HG03045 (cell line): ENCODE measurements around the gene AK3.

Experiments used
- ATAC-seq: cut with Tn5 transposase; IDR thresholded peaks from one replicate; pipeline ENCODE4 v1.9.1; 2021; ENCODE audit warnings: mild to moderate bottlenecking, moderate library complexity; ENCODE audit not compliant: unreplicated experiment

AK3 gene

DNA sequence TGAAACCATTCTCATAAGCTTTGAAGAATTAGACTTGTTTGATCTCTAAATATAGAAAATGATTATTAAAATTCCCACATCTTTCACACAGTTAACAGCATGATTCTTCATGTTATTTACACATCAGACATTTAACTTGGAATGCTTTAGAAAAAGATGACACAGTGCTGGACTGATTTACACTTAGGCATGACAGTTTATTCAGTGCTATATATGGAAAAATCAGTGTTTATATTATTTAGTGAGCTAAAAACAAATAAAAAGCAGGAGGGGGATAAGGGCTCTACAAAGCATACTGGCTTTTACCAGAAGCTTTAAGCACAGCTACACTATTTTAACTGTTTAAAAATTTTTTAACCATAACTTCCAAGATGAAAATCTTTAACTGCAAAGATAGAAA is 31.6 kb downstream of the AK3 start:
- no peak for ATAC-seq

DNA sequence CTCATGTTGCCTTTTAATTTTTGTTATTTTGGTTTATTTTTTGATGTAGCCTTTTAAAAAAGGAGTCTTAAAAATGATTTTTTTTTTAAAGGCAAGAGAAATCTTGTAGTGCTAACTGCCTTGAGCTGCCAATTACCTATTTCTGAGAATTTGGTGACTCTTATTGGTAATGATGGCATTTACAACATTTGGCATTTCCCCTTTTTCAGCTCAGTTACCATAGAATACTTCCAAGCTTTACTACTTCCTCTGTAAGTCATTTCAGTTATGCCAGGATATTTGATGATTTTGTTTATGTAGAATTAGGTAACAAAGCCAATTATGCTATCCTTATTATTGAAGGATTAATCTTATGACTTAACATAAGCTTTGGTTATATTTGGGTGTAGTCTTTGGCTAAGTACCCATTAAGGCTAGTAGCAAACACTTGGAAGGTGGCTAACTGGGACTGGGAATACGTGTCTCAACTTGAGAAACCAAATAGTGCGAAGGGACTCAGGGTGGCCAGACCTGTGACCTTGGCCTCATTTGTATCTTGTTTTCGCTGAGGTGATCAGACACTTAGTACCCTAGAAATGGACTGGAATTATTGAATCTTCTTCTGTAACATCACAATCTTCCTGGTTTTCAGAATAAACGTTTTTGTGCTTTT is 33.9 kb downstream of the AK3 start:
- no peak for ATAC-seq

DNA sequence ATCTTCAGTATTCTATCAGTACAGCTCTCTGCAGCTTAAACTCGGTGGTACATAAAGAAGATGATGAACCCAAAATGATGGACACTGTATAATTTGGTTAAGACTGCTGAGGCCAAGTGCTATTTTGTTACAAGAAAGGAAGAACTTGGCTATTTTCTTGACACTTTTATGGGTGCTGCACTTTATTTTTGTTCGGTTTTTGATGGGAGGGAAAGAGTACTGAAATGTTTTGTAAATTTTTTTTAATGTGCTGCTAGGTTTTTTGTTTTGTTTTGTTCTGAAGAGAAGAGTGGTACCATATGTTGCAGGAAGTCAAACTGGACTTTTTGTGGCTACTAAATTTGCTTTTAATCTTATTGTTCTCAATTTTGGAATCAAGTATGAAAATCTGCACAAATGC is 35.0 kb downstream of the AK3 start:
- ATAC-seq, result no peak

DNA sequence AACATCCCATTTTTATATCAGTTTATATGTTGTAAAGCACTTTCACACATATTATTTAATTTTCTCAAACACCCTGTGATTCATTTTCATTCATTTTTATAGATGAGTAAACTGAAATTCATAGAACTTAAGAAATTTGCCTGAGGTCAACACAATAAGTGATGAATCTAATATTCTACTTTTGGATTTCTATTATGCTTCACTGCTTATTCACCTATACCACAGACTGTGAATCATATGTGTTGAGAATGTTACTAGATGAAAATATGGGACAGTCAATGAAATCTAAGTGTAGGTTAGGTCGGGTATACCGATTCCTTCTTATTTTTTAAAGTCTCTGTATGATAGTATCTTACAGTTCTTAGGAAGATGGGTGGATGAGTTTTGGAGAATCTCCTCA is 36.9 kb downstream of the AK3 start:
- no peak for ATAC-seq

DNA sequence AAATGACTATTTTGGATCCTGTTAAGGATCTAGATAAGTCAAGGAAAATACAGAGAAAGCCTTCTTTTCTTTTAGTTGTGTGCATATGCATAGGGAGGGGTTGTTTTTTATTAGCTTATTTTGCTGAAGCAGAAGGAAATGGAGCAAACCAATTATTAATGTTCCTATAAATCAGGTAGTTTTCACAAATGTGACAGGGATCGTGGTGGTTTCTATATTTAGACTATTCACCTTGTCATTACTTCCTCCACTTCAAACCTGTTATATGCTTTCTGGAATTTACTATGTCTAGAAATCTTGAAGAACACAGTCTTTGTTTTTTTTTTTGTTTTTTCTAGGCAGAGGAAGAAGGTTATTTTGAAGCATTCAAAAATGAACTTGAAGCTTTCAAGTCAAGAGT is 39.5 kb downstream of the AK3 start:
- ATAC-seq, result no peak

DNA sequence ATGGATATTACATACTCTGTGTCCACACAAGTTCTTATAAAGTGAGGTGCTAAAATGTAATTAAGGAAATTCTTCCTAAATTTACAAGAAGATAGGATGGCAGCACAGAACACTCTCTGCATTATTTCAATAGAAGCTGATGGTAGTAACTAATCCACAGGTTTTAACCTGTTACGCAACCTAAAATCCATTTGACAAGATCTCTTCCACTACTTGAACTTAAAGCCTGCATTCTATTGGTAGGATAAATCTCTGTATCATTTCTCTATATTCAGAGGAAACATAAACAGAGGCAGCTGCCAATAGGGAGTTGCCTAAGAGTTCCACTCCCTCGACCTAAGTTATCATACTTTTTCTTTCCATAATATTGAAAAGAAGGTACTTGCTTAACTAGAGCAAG is 40.1 kb downstream of the AK3 start:
- no peak for ATAC-seq

DNA sequence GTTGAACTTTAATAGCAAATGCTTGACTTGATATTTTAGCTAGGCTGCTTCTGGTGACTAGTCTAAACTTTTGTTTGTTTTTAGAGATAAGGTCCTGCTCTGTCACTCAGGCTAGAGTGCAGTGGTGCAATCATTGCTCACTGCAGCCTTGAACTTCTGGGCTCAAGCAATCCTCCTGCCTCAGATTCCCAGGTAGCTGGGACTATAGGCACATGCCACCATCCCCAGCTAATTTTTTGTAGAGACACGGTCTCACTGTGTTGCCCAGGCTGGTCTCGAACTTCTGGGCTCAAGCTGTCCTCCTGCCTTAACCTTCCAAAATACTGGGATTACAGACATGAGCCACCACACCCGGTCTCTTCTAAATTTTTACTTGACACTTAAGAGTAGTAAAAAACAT is 40.9 kb downstream of the AK3 start:
- ATAC-seq, result no peak

DNA sequence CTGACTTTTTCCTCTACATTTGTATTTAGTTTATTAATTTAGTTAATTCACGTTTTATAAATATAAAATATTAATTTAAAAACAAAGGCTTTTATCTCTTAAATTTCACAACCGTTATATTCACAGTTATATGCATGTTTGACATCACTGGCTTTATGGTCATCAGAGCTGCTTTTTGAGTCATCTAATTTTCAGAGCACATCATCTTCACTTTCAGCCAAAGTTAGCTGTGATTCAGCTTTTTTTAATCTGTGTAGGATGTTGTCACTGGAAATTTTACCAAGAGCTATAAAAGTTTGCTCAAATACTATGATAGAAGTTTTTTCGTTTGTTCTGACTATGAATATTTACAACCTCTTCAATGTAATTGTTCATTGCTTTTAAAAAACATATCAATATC is 49.2 kb downstream of the AK3 start:
- no peak for ATAC-seq

DNA sequence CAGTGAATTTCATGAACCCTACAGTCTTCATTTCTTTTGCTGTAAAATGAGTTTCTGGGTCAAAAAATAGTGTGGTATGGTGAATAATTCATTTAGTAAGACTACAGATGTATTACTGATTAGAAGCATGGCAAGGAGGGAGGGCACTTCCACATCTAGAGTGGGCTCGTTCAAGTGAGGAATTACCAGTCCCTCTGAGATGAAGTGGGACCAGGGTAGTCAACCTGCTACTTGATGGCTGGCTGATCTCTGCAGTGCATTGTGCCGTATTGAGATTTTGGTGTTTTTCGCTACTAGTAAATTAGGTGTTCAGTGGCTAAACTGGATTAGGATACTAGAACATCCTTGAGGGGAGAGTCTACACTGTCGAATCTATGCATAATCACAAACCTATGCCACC is 50.9 kb downstream of the AK3 start:
- peak; percentile 53 for ATAC-seq

DNA sequence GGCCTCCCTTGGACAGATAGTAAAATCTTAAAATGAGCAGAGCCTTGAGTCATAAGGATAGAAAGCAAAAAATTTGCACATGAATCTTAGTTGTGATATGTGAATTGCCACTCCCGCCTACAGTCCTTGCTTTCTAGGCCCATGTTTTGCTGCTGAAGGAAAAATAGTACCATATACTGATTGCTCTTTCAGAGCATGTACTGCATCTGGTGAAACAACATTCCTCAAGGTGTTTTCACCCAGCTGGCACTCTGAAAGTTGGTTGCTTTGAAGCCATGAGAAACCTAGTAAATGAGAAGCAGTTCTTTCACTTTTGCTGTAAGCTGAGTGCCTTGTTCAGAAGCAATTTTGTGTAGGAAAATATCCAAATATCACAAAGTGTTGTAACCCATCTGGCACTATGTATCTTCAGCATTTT is 51.3 kb downstream of the AK3 start:
- peak; percentile 80 for ATAC-seq

DNA sequence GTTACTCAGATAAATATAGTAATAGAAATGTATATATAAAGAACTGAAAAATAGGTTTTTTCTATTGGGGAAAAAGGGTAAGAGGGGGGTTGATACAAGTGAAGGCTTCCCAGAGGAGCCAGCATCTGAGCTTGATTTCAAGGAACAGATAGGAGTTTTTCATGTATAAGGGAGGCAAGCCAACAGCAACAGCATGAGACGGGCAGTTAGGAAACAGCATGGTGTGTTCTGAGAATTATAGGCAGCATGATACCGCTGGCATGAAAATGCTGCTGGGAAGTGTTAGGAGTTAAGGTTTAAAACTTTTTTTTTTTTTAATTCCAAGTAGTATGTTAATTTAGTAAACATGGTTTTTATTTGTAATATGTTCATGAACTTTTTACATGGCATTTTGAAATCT is 52.0 kb downstream of the AK3 start:
- ATAC-seq, result no peak

DNA sequence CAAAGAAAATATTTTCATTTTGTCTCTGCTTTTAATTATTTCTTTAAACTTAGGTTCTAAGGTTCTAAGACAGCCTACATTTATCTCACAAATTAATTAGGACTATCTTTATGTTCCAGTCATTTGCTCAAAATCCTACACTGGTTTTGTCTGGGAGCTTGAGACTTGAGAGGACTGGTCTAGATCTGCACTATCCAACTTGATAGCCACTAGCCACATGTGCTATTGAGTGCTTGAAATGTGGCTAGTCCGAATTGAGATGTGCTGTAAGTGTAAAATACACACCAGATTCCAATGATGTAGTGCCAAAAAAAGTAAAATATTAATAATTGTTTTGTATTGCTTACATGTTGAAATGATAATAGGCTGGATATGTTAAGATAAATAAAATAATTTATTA is 54.4 kb downstream of the AK3 start:
- no peak for ATAC-seq

DNA sequence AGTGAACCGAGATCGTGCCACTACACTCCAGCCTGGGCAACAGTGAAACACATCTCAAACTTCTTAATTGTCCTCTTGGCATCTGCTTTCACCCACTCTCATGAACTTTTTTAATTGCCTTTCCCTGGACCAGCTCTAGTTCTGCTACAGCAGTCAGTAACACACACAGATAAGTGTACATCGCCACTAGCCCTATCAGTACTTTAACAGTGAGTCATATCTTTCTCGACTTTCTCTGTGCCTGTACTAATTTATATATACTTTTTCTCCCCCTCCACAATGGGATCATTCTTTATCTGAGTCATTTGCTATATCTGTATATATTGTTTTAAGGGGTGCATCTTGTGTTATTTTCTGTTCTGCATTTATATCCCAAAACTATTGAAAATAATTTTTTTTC is 54.9 kb downstream of the AK3 start:
- ATAC-seq, result no peak

DNA sequence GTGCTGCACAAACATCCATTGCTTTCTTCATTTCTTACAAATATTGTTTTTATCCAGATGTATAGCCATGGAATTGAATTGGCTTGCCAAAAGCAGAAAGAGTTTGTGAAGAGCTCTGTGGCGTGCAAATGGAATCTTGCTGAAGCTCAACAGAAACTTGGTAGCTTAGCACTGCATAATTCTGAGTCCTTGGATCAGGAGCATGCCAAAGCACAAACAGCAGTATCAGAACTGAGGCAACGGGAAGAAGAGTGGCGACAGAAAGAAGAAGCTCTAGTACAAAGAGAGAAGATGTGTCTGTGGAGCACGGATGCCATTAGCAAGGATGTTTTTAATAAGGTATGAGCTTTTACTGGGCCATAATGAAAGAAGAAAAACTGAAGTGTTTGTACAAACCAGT is 56.2 kb downstream of the AK3 start:
- ATAC-seq, result no peak

DNA sequence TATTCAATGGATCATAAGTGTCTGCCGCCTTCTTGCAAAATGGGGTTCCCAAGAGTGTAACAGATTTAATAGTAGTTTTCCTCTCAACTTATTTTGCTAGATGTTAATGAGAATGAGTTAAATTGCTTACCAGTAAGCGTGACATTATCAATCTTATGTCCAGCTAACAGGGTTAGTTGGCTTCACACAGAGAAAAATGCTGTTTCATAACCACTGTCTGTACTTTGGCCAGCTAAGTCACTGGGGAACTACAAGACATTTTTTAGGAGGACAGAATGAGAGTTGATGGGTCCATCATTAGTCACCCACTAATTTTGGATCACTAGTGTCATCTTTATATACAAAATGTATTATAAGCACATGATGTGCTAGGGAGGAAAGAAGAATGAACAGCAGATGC is 60.3 kb downstream of the AK3 start:
- no peak for ATAC-seq

DNA sequence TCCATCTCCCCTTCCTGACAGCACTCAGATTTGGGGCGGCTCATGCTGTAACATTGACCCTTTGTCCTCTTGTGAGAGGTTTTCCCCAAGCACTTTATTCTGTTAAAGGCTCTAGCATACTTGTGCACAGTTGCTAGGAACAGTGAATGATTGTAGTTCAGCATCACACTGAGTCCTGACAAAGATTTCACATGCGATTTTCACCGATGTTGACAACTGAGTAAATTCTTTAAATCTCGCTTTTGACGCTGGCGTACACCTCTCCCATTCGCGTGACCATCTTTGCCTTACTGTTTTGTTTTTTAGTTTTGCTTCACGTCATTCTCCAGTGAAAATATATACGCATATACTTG is 60.9 kb downstream of the AK3 start:
- no peak for ATAC-seq

DNA sequence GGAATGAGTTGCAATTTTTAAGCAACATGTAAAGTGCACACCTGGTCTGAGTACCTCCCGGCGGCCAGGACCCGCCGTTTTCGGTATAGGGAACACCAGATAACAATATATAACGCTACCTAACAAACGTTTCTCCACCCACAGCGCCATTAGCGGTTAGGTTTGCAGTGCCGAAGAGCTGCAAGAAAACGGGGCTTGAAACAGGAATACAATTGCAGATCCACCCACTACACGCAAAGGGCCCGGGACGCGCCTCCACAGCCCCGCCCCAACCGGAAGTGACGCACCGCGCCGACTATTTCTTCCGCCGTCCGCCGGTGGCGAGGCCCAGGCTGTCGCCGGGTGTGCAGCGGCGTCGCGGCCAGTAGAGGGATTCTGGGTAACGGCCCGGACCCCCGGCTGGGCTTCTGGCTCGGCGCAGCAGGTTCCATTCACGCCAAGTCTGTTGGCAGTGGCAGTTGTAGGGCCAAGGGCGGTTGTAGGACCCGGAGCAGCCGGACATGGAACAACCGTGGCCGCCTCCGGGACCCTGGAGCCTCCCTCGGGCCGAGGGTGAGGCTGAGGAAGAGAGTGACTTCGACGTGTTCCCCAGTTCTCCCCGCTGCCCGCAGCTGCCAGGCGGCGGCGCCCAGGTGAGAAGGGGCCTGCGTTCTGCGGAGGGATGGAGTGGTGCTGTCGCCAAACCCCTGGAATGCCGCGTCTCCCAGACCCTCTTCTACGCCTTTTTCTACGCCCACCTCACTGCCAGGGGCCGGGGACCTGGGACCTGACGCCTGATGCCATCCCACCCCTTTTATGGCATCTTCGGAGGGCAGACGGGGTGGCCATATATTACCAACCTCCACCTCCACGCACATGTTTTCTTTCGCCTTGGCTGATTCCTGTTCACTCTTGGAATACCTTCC is 61.5 kb downstream of the AK3 start, which contains the start of gene CDC37L1:
Gene CDC37L1 (plus strand): TSS at position 302 of the 905 bp plus-strand sequence. CDS start 199 bp downstream, at position 501.
- ATAC-seq, result peak; percentile 97

DNA sequence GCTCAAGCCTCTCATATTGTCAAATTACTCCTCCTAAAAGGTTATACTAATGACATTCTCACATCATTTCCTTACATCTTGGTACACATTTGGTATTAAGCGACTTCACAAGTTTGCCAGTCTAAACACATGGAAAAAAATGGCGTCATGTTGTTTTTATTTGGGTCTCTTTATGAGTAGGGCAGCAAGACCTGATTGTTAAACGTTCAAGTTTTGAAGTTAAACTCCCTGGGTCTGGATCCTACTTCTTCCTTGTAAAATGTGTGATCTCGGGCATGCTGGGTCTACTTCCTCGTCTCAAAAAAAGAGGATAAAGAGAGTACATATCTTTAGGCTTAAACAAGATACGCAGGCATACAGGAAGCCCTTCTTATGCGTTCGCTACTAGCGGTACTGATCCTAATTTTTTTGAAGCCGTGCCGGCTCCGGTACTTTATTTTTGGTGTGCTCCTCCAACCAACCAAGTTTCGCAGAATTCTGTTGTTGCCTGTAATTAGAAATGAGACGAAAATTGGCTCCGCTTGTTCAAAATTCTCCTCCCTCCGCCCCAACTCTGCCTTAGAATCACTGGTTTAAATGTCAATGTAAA is 62.2 kb downstream of the AK3 start:
- peak; percentile 11 for ATAC-seq

DNA sequence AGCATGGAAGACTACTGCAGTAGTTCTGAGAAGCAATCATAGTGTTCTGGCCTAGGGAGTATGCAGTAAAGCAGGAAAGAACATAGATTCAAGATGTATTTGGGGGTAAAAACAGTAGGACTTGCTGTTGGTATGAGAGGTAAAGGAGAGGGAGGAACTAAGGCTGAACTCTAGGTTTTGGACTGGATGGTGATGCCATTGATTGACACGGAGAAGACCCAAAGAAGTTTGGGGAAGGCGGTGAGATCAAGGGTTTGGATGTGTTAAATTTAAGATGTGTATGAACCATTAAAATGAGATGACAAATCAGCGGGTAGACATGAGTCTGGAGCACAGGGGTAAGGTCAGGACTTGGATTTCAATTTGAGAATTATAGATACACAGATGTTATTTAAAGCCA is 63.6 kb downstream of the AK3 start:
- no peak for ATAC-seq

DNA sequence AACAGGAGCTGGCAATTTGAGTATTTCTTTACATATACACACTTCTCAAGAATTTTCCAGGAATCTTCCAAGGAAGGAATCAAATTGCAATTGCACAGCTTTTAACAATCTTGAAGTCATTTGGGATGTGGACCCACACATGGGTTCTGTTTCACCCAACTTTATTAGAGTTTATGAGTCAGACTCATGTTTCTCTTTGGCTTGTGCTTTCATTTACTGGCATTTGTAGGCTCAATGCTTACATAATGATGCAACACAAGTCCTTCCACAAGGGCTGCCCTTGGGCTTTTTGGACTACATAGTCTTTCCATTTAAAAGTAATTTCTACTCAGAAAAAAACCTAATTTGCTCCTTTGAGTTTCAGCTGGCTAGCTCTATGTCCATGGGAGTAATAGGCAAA is 66.2 kb downstream of the AK3 start:
- no peak for ATAC-seq

DNA sequence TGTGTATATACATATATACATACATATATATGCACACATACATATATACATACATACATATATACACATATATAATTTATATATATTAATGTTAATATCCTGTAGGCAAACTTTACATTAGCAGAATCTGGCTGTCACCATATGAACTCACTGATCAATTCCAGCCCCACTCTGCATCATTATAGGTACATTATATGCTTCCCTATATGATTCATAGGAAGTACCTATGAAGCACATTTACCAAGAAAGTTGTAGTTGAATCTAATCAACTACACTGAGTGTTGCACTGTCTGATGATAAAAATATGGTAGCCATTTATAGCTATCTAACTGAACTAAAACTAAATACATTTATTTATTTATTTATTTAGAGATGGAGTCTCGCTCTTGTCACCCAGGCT is 69.3 kb downstream of the AK3 start:
- no peak for ATAC-seq

DNA sequence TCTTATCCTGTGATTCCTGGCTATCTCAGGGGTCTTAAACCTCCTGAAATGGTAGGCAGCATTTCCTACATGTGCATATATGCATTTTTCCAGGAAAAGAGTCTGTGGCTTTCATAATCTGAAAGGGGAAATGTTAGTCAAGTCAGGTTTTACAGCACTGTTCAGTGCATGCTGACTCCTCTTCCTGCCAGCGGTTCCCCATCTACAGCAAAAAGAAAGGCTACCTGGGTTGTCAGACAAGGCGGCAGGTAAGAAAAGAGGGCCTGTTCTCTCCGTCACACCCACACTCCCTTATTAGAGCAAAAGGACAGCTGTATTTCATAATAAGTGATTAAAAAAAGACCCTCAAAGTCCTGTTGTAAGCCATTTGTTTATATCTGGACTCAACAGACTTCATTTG is 70.4 kb downstream of the AK3 start:
- no peak for ATAC-seq
